ENCODE results near the gene PRKCB.

Gene PRKCB

GRCh38 chr16:24124291-24124690, 288.5 kb downstream of the PRKCB start:
- DNase-seq (ENCODE audit: low read depth) = no peak
- TF ChIP-seq MYC (IDR thresholded peaks at IDR 0.05; ENCODE audit: low read depth, low read length) = no peak
- no peak for TF ChIP-seq MAX (IDR thresholded peaks at IDR 0.05; ENCODE audit: low read depth, low read length)
- no peak overlapping the region for H3K4me3 ChIP-seq (ENCODE audit: low read depth, low read length)

GRCh38 chr16:24125214-24125613, 289.4 kb downstream of the PRKCB start:
- no peak for DNase-seq (ENCODE audit: low read depth)
- TF ChIP-seq MYC (IDR thresholded peaks at IDR 0.05; ENCODE audit: low read depth, low read length) (no peak), MAX (IDR thresholded peaks at IDR 0.05; ENCODE audit: low read depth, low read length) (no peak), POLR2A (IDR thresholded peaks at IDR 0.05; ENCODE audit: extremely low read depth, insufficient read length) (no peak), CTCF (IDR thresholded peaks at IDR 0.05; ENCODE audit: low read depth, low read length) (no peak)
- H3K4me3 ChIP-seq (ENCODE audit: low read depth, low read length) = no peak overlapping the region

- TF ChIP-seq MYC (IDR thresholded peaks at IDR 0.05; ENCODE audit: low read depth, low read length) = no peak
- TF ChIP-seq POLR2A (IDR thresholded peaks at IDR 0.05; ENCODE audit: extremely low read depth, insufficient read length) = no peak
- no peak for TF ChIP-seq MAX (IDR thresholded peaks at IDR 0.05; ENCODE audit: low read depth, low read length)
- H3K4me3 ChIP-seq (ENCODE audit: low read depth, low read length) = no peak overlapping the region
- no peak for DNase-seq (ENCODE audit: low read depth)
These were observed 293.7 kb downstream of the PRKCB start for GRCh38 chr16:24129412-24129918.

GRCh38 chr16:24130494-24131085, 294.8 kb downstream of the PRKCB start:
- no peak overlapping the region for H3K4me3 ChIP-seq (ENCODE audit: low read depth, low read length)
- no peak for TF ChIP-seq POLR2A (IDR thresholded peaks at IDR 0.05; ENCODE audit: extremely low read depth, insufficient read length)
- TF ChIP-seq MAX (IDR thresholded peaks at IDR 0.05; ENCODE audit: low read depth, low read length) = no peak
- TF ChIP-seq MYC (IDR thresholded peaks at IDR 0.05; ENCODE audit: low read depth, low read length) = no peak
- TF ChIP-seq CTCF (IDR thresholded peaks at IDR 0.05; ENCODE audit: low read depth, low read length) = no peak
- DNase-seq (ENCODE audit: low read depth) = no peak

- no peak for DNase-seq (ENCODE audit: low read depth)
- H3K4me3 ChIP-seq (ENCODE audit: low read depth, low read length) = no peak overlapping the region
- TF ChIP-seq MYC (IDR thresholded peaks at IDR 0.05; ENCODE audit: low read depth, low read length) (no peak), POLR2A (IDR thresholded peaks at IDR 0.05; ENCODE audit: extremely low read depth, insufficient read length) (no peak), CTCF (IDR thresholded peaks at IDR 0.05; ENCODE audit: low read depth, low read length) (no peak), MAX (IDR thresholded peaks at IDR 0.05; ENCODE audit: low read depth, low read length) (no peak)
These were observed 295.5 kb downstream of the PRKCB start for GRCh38 chr16:24131294-24131693.

GRCh38 chr16:24132048-24132796, 296.4 kb downstream of the PRKCB start:
- no peak for TF ChIP-seq POLR2A (IDR thresholded peaks at IDR 0.05; ENCODE audit: extremely low read depth, insufficient read length)
- no peak for DNase-seq (ENCODE audit: low read depth)
- no peak overlapping the region for H3K4me3 ChIP-seq (ENCODE audit: low read depth, low read length)

GRCh38 chr16:24132797-24133155, 297.0 kb downstream of the PRKCB start:
- no peak for TF ChIP-seq MAX (IDR thresholded peaks at IDR 0.05; ENCODE audit: low read depth, low read length)
- TF ChIP-seq MYC (IDR thresholded peaks at IDR 0.05; ENCODE audit: low read depth, low read length) = no peak
- TF ChIP-seq CTCF (IDR thresholded peaks at IDR 0.05; ENCODE audit: low read depth, low read length) = no peak
- no peak for TF ChIP-seq POLR2A (IDR thresholded peaks at IDR 0.05; ENCODE audit: extremely low read depth, insufficient read length)
- DNase-seq (ENCODE audit: low read depth) = no peak
- H3K4me3 ChIP-seq (ENCODE audit: low read depth, low read length) = no peak overlapping the region

Measured in NB4 (cell line).